Activated CD8-positive, alpha-beta T cell treated with anti-CD3 and anti-CD28 coated beads for 36 hours (primary cell): ENCODE measurements around the gene EIF6. TPM values are rescaled to one million over a fixed set of nuclear protein-coding genes. Genes with fewer than 3 reads are reported as not detected.

Experiments used
- ATAC-seq: fragments of 200-7000 bp; cut with Tn5 transposase; one replicate; pipeline ENCODE4 v1.10.0; 2021; ENCODE audit warnings: mild to moderate bottlenecking, moderate library complexity
- CTCF ChIA-PET: fragments of 350-600 bp; sonication (Branson Sonifier 250); formaldehyde crosslinking; loops from one replicate; lab custom pipeline; 2021; ENCODE audit warnings: antibody characterized with exemption; lab: Charles Lee
- POLR2A ChIA-PET: fragments of 350-600 bp; sonication (Branson Sonifier 250); formaldehyde crosslinking; loops from one replicate; lab custom pipeline; 2021; ENCODE audit warnings: antibody characterized with exemption; lab: Charles Lee
- DNase-seq: peaks from one replicate; pipeline ENCODE4 v3.0.0-alpha.2; 2020
- H3K27ac Mint-ChIP-seq: one replicate; pipeline ENCODE4 v1.8.0; 2021; ENCODE audit warnings: mild to moderate bottlenecking, mixed read lengths
- H3K27me3 Mint-ChIP-seq: one replicate; pipeline ENCODE4 v1.8.0; 2021; ENCODE audit warnings: mixed read lengths
- H3K36me3 Mint-ChIP-seq: one replicate; pipeline ENCODE4 v1.8.0; 2021; ENCODE audit warnings: low read depth, mixed read lengths
- H3K4me1 Mint-ChIP-seq: one replicate; pipeline ENCODE4 v1.8.0; 2021; ENCODE audit warnings: low read depth, mixed read lengths
- H3K4me3 Mint-ChIP-seq: one replicate; pipeline ENCODE4 v1.8.0; 2021; ENCODE audit warnings: mild to moderate bottlenecking, moderate library complexity, mixed read lengths
- H3K9me3 Mint-ChIP-seq: one replicate; pipeline ENCODE4 v1.8.0; 2021; ENCODE audit warnings: mixed read lengths
- CTCF ChIP-seq: fragments of 200-600 bp; IDR thresholded peaks from one replicate; pipeline ENCODE4 v1.8.0; 2022; ENCODE audit warnings: antibody characterized with exemption, mild to moderate bottlenecking
- intact Hi-C: fragments of 100-400 bp; cut with micrococcal nuclease; formaldehyde crosslinking; loops from one replicate; pipeline ENCODE4 v1.10.0; 2022
- total RNA-seq, 2 experiments: library from RNA; stranded (reverse); gene quantifications; one replicate each; pipeline ENCODE4 v1.2.3, GENCODE V29; 2021

Gene EIF6
- total RNA-seq, result 100 to 1,000 TPM; 132 to 144 TPM

DNA sequence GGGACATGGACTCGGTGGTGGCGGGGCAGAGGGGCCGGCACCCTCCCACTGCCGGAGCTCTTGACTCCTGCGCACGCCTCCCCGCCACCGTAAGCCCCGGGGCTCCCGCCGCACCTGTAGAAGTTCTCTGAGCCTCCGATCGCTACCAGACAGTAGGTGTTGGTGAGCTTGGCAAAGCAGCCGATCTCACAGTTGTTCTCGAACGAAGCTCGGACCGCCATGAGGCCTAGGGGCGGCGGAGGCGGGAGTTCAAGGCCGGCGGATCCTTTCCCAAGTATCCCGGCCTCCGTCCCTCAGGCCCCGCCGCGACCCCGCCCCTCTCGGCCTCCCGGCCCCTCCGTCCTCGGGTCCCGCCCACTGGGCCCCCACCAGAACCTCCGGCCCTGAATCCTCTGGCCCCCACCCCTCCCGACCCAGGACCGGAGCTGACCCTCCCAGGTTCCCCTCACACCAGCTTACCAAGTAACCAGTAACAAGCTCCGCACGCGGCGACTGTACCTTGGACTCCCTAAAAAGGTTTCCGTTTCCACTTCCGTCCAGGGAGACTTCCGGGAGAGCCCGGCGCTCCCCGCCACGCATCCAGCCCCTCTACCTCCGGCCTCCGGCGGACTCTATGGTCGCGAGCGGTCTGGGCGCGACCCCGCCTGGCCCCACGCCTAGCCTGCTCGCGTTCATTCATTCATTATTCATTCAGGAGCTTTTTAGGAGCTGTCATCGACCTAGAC is at the start of gene EIF6:
TSS of gene EIF6 (minus strand) at position 506 of the 725 bp plus-strand sequence. CDS start at position 221, 285 bp downstream.
- Mint-ChIP-seq H3K9me3 (no peaks in the 10 kb centered on the region), H3K36me3 (peaks cover 33% of the 10 kb centered on the region), H3K4me1 (peaks cover 30% of the 10 kb centered on the region), H3K27me3 (no peaks in the 10 kb centered on the region), H3K4me3 (peak within 1 kb of the TSS; percentile 85), H3K27ac (peak within 1 kb of the TSS; percentile 92)
- CTCF ChIA-PET, result interaction anchor here (0.8 to 3.1 kb wide), 9 partner anchors 8 to 411 kb away, joined by 3 to 22 read pairs (median 4); partner anchors contain the start of gene EDEM2
- DNase-seq, result peak; percentile 88
- POLR2A ChIA-PET, result interaction anchor here (0.5 to 1.5 kb wide), 16 partner anchors 10 to 1180 kb away, joined by 3 to 7 read pairs (median 4); partner anchors contain the start of genes CEP250, CPNE1, NCOA6 and RBM12
- intact Hi-C loops, result no loop called here
- TF ChIP-seq CTCF, result no peak
- peak; percentile 91 for ATAC-seq

GRCh38 chr20:35333606-35334005 is 49.0 kb upstream of the EIF6 start:
- no peak for ATAC-seq
- no peak overlapping the region for H3K27ac Mint-ChIP-seq
- no peak overlapping the region for H3K4me3 Mint-ChIP-seq
- intact Hi-C loops, result no loop called here
- no peaks in the 10 kb centered on the region for H3K9me3 Mint-ChIP-seq
- H3K27me3 Mint-ChIP-seq, result no peaks in the 10 kb centered on the region
- DNase-seq, result no peak
- H3K4me1 Mint-ChIP-seq, result peaks cover 21% of the 10 kb centered on the region
- H3K36me3 Mint-ChIP-seq, result peaks cover 4% of the 10 kb centered on the region
- no peak for TF ChIP-seq CTCF
- POLR2A ChIA-PET, result no interaction called here
- CTCF ChIA-PET, result interaction anchor here (1.0 to 1.4 kb wide), 2 partner anchors 13 to 30 kb away, joined by 3 to 5 read pairs; no protein-coding TSS in a partner anchor

GRCh38 chr20:35332540-35333200 is 48.1 kb upstream of the EIF6 start:
- intact Hi-C loops, result no loop called here
- CTCF ChIA-PET, result interaction anchor here (1.0 to 4.6 kb wide), 5 partner anchors 12 to 62 kb away, joined by 3 to 37 read pairs (median 4); no protein-coding TSS in a partner anchor
- no peaks in the 10 kb centered on the region for H3K9me3 Mint-ChIP-seq
- H3K36me3 Mint-ChIP-seq, result peaks cover 4% of the 10 kb centered on the region
- H3K27me3 Mint-ChIP-seq, result no peaks in the 10 kb centered on the region
- POLR2A ChIA-PET, result no interaction called here
- DNase-seq (no peak), ATAC-seq (no peak)
- H3K4me1 Mint-ChIP-seq, result peaks cover 29% of the 10 kb centered on the region
- H3K4me3 Mint-ChIP-seq, result no peak overlapping the region
- no peak overlapping the region for H3K27ac Mint-ChIP-seq
- no peak for TF ChIP-seq CTCF

GRCh38 chr20:35329435-35330139 is 45.0 kb upstream of the EIF6 start:
- CTCF ChIA-PET, result interaction anchor here (0.6 to 4.6 kb wide), 16 partner anchors 11 to 652 kb away, joined by 3 to 91 read pairs (median 4); no protein-coding TSS in a partner anchor
- Mint-ChIP-seq H3K27ac (no peak overlapping the region), H3K4me3 (no peak overlapping the region), H3K9me3 (no peaks in the 10 kb centered on the region), H3K4me1 (peaks cover 45% of the 10 kb centered on the region), H3K27me3 (no peaks in the 10 kb centered on the region), H3K36me3 (peaks cover 4% of the 10 kb centered on the region)
- DNase-seq (peak; percentile 80), ATAC-seq (peak; percentile 87)
- peak; percentile 70 for TF ChIP-seq CTCF
- intact Hi-C loops, result no loop called here
- POLR2A ChIA-PET, result interaction anchor here (0.6 to 2.1 kb wide), 4 partner anchors 11 to 125 kb away, joined by 3 to 6 read pairs (median 4); partner anchors contain the start of gene CEP250
